IMR-90 (cell line): ENCODE data around the gene NPAS3. TPM values are rescaled to one million over a fixed set of nuclear protein-coding genes. Genes with fewer than 3 reads are reported as not detected.

Source experiments
- ATAC-seq: fragments of 200-7000 bp; cut with Tn5 transposase; 2 replicates; pipeline ENCODE4 v1.9.1; 2020; ENCODE audit warnings: low read depth, mild to moderate bottlenecking, moderate library complexity
- BruUV-seq: library from RNA; stranded (reverse); fragments of 400-500 nt; replicated peaks from 2 replicates; lab custom pipeline; 2021; lab: Mats Ljungman, UMichigan
- CTCF ChIA-PET: fragments of 300-600 bp; formaldehyde crosslinking; extraction: SDS; loops from one replicate; lab custom pipeline; 2021; ENCODE audit warnings: antibody characterized with exemption; lab: Yijun Ruan, JAX
- POLR2A ChIA-PET: fragments of 300-600 bp; sonication (Branson Sonifier 250); formaldehyde crosslinking; loops from one replicate; lab custom pipeline; 2022; ENCODE audit warnings: antibody characterized with exemption; ENCODE audit not compliant: unreplicated experiment; lab: Charles Lee
- DNase-seq: peaks from one replicate; pipeline ENCODE4 v3.0.0; 2013
- H2AFZ ChIP-seq: replicated peaks from 2 replicates; pipeline ENCODE3; 2013; ENCODE audit warnings: low read length, mild to moderate bottlenecking; ENCODE audit not compliant: poor library complexity
- H2AK5ac ChIP-seq: 2 replicates; pipeline ENCODE4 v1.6.1; 2013; ENCODE audit warnings: low read depth, low read length, inconsistent platforms
- H2AK9ac ChIP-seq: replicated peaks from 2 replicates; pipeline ENCODE3; 2013; ENCODE audit warnings: mild to moderate bottlenecking, low read depth, low read length, moderate library complexity; ENCODE audit not compliant: poor library complexity
- H2BK120ac ChIP-seq: 2 replicates; pipeline ENCODE4 v1.6.1; 2013; ENCODE audit warnings: low read depth, low read length, inconsistent platforms
- H2BK15ac ChIP-seq: 3 replicates; pipeline ENCODE4 v1.6.1; 2013; ENCODE audit warnings: low read depth, low read length, inconsistent platforms
- H2BK20ac ChIP-seq: 2 replicates; pipeline ENCODE4 v1.6.1; 2013; ENCODE audit warnings: low read depth, mild to moderate bottlenecking, inconsistent platforms, low read length, moderate library complexity
- H2BK5ac ChIP-seq: 2 replicates; pipeline ENCODE4 v1.6.1; 2013; ENCODE audit warnings: mild to moderate bottlenecking, low read depth, low read length, inconsistent platforms; ENCODE audit not compliant: poor library complexity, severe bottlenecking
- H3K14ac ChIP-seq: replicated peaks from 2 replicates; pipeline ENCODE4 v1.6.1; 2013; ENCODE audit warnings: low read depth, low read length, inconsistent platforms
- H3K18ac ChIP-seq: 2 replicates; pipeline ENCODE4 v1.6.1; 2013; ENCODE audit warnings: low read depth, low read length, control low read depth
- H3K23ac ChIP-seq: 2 replicates; pipeline ENCODE4 v1.6.1; 2013; ENCODE audit warnings: low read depth, low read length, inconsistent platforms
- H3K27ac ChIP-seq: 2 replicates; pipeline ENCODE4 v1.5.1; 2013; ENCODE audit warnings: mild to moderate bottlenecking, control low read depth, low read length; ENCODE audit not compliant: insufficient read depth
- H3K27me3 ChIP-seq: 2 replicates; pipeline ENCODE4 v1.6.1; 2013; ENCODE audit warnings: low read length; ENCODE audit not compliant: control insufficient read depth, insufficient read depth
- H3K36me3 ChIP-seq: 2 replicates; pipeline ENCODE4 v1.6.1; 2013; ENCODE audit warnings: low read length, mixed read lengths; ENCODE audit not compliant: control insufficient read depth, insufficient read depth
- H3K4ac ChIP-seq: 2 replicates; pipeline ENCODE4 v1.6.1; 2013; ENCODE audit warnings: low read depth, low read length, inconsistent platforms
- H3K4me1 ChIP-seq: 2 replicates; pipeline ENCODE4 v1.6.1; 2013; ENCODE audit warnings: low read length, mixed read lengths; ENCODE audit not compliant: control insufficient read depth, insufficient read depth
- H3K4me2 ChIP-seq: 2 replicates; pipeline ENCODE4 v1.6.1; 2013; ENCODE audit warnings: low read depth, mild to moderate bottlenecking, control low read depth, low read length, moderate library complexity
- H3K4me3 ChIP-seq: 2 replicates; pipeline ENCODE4 v1.5.1; 2013; ENCODE audit warnings: low read depth, mild to moderate bottlenecking, control low read depth, low read length, moderate library complexity; ENCODE audit not compliant: insufficient read depth
- H3K56ac ChIP-seq: 2 replicates; pipeline ENCODE4 v1.6.1; 2013; ENCODE audit warnings: low read length, inconsistent platforms; ENCODE audit not compliant: insufficient read depth; ENCODE audit errors: extremely low read depth
- H3K79me1 ChIP-seq, 2 experiments: 2 replicates each; pipeline ENCODE4 v1.6.1; 2013; ENCODE audit warnings: low read length in 2 of 2, inconsistent platforms in 1 of 2, low read depth in 1 of 2
- H3K9ac ChIP-seq: 2 replicates; pipeline ENCODE4 v1.6.1; 2013; ENCODE audit warnings: low read depth, low read length, control low read depth
- H3K9me1 ChIP-seq: 2 replicates; pipeline ENCODE4 v1.6.1; 2013; ENCODE audit warnings: low read length, inconsistent platforms; ENCODE audit not compliant: insufficient read depth
- H3K9me3 ChIP-seq: 2 replicates; pipeline ENCODE4 v1.6.1; 2013; ENCODE audit warnings: low read length; ENCODE audit not compliant: control insufficient read depth, insufficient read depth
- H4K20me1 ChIP-seq: 2 replicates; pipeline ENCODE4 v1.6.1; 2013; ENCODE audit warnings: low read length, inconsistent platforms; ENCODE audit not compliant: insufficient read depth
- H4K5ac ChIP-seq: 2 replicates; pipeline ENCODE4 v1.6.1; 2013; ENCODE audit warnings: mild to moderate bottlenecking, low read depth, low read length, control low read depth
- H4K8ac ChIP-seq, 2 experiments: 2 replicates each; pipeline ENCODE4 v1.6.1; 2013; ENCODE audit warnings: low read depth in 2 of 2, low read length in 2 of 2, control low read depth in 1 of 2, inconsistent platforms in 1 of 2
- H4K91ac ChIP-seq: 2 replicates; pipeline ENCODE4 v1.6.1; 2013; ENCODE audit warnings: low read depth, low read length, inconsistent platforms; ENCODE audit not compliant: insufficient read depth
- ELK1 ChIP-seq: fragments of 150-350 bp; IDR thresholded peaks from 2 replicates; pipeline ENCODE4 v1.6.1; 2016; ENCODE audit warnings: low read depth, mild to moderate bottlenecking, low read length, moderate library complexity, borderline replicate concordance
- MAFK ChIP-seq: IDR thresholded peaks from 2 replicates; pipeline ENCODE4 v1.6.1; 2012; ENCODE audit warnings: low read depth, low read length, improper control_type of control experiment
- MXI1 ChIP-seq: IDR thresholded peaks from 2 replicates; pipeline ENCODE4 v1.6.1; 2012; ENCODE audit warnings: low read depth, mild to moderate bottlenecking, low read length, moderate library complexity, borderline replicate concordance
- POLR2A ChIP-seq: IDR thresholded peaks from 2 replicates; pipeline ENCODE4 v1.6.1; 2012; ENCODE audit warnings: mild to moderate bottlenecking, low read depth, low read length
- RAD21 ChIP-seq: IDR thresholded peaks from 2 replicates; pipeline ENCODE4 v1.6.1; 2012; ENCODE audit warnings: low read length, improper control_type of control experiment
- RFX5 ChIP-seq: IDR thresholded peaks from 2 replicates; pipeline ENCODE4 v1.8.0; 2012; ENCODE audit warnings: low read depth, mild to moderate bottlenecking, low read length, moderate library complexity
- WGBS, 2 experiments: methylation state at CpG; one replicate each; pipeline versions ENCODE4 v1.1.5 to v1.1.7; 2013; ENCODE audit warnings: missing lambda C conversion rate in 2 of 2; ENCODE audit not compliant: insufficient read length in 1 of 2; ENCODE audit errors: extremely low coverage in 2 of 2; 5-methylcytosine and 5-hydroxymethylcytosine counted together
- dilution Hi-C: fragments of 300-500 bp; cut with HindIII; formaldehyde crosslinking; loops from one replicate; pipeline ENCODE4 v1.14.3; 2018; ENCODE audit warnings: low sequenced_read_pairs; ENCODE audit not compliant: unreplicated experiment
- in situ Hi-C: fragments of 300-500 bp; cut with MboI; formaldehyde crosslinking; loops from 3 replicates; pipeline ENCODE4 v1.14.3; 2019; ENCODE audit warnings: low sequenced_read_pairs, inconsistent platforms, mixed read lengths
- intact Hi-C: fragments of 100-400 bp; cut with micrococcal nuclease; formaldehyde crosslinking; loops from 2 replicates; pipeline ENCODE4 v1.10.0; 2022
- polyA plus RNA-seq, 3 experiments: library from polyadenylated mRNA; depleted of rRNA; stranded (reverse); fragments of >200 nt; gene quantifications; 2 replicates each; pipeline ENCODE4 v1.2.3, GENCODE V29; 2012; ENCODE audit warnings: low replicate concordance in 1 of 3
- total RNA-seq: library from RNA; depleted of rRNA; stranded (reverse); fragments of >200 nt; gene quantifications from 2 replicates; pipeline ENCODE4 v1.2.3, GENCODE V29; 2012
- TF ChIP-seq, protein P1 (sequence below): conservative IDR thresholded peaks from 2 replicates; pipeline ENCODE4 v1.5.1; 2012; ENCODE audit warnings: mild to moderate bottlenecking, low read depth, low read length, improper control_type of control experiment

Gene NPAS3
- total and polyA plus RNA-seq, 2 of the 4 experiments (the other 2 are of a cell fraction): not detected

DNA sequence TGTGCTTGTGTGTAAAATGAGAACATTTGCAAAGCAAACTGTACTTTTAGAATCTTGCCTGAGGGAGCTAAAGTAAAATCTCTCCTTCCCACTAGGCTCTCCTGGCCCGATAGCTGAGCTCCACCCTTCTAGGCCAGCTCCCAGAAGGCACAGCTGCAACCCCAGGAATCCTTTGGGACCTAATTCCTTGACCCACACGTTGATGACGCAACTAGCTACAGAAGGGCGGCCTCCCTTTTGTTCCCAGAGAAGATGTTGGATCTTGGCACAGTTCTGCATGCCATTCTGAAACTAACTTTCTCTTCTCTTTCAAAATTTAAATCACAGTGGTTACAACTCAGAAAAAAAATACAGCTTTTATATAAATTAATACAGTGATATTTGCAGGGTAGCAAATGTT, 744.1 kb downstream of the NPAS3 start:
- Histone ChIP-seq H3K4ac (no peak overlapping the region), H3K27ac (no peak overlapping the region), H4K20me1 (no peaks in the 10 kb centered on the region), H3K27me3 (no peaks in the 10 kb centered on the region), H3K4me1 (no peaks in the 10 kb centered on the region), H2AK9ac (no peak overlapping the region), H2BK120ac (no peak overlapping the region), H3K4me3 (no peak overlapping the region), H3K36me3 (no peaks in the 10 kb centered on the region), H4K91ac (no peak overlapping the region), H3K9me3 (no peaks in the 10 kb centered on the region), H3K56ac (no peak overlapping the region), H3K23ac (no peak overlapping the region), H3K9ac (no peak overlapping the region), H2AFZ (no peak overlapping the region), H3K18ac (no peak overlapping the region), H2BK20ac (no peak overlapping the region), H4K8ac (no peak overlapping the region), H3K79me1 (no peaks in the 10 kb centered on the region), H3K9me1 (no peaks in the 10 kb centered on the region), H2AK5ac (no peak overlapping the region), H3K14ac (no peak overlapping the region), H2BK15ac (no peak overlapping the region), H2BK5ac (no peak overlapping the region), H3K4me2 (no peak overlapping the region), H4K5ac (no peak overlapping the region)
- BruUV-seq: no TSS peak
- in situ Hi-C loops (no loop called here), intact Hi-C loops (no loop called here), dilution Hi-C loops (no loop called here)
- CTCF ChIA-PET: no interaction called here
- DNase-seq (peak; percentile 40), ATAC-seq (peak; percentile 29; the same call in 1 of the 2 replicates)
- WGBS, 2 experiments: 70% methylated on average over 2 of the region's 4 CpGs; no CpG with 5 or more reads in 1 of the 2 experiments
- POLR2A ChIA-PET: no interaction called here
- TF ChIP-seq POLR2A: no peak
- TF ChIP-seq RFX5: no peak
- TF ChIP-seq MAFK: no peak
- TF ChIP-seq, protein P1, sequence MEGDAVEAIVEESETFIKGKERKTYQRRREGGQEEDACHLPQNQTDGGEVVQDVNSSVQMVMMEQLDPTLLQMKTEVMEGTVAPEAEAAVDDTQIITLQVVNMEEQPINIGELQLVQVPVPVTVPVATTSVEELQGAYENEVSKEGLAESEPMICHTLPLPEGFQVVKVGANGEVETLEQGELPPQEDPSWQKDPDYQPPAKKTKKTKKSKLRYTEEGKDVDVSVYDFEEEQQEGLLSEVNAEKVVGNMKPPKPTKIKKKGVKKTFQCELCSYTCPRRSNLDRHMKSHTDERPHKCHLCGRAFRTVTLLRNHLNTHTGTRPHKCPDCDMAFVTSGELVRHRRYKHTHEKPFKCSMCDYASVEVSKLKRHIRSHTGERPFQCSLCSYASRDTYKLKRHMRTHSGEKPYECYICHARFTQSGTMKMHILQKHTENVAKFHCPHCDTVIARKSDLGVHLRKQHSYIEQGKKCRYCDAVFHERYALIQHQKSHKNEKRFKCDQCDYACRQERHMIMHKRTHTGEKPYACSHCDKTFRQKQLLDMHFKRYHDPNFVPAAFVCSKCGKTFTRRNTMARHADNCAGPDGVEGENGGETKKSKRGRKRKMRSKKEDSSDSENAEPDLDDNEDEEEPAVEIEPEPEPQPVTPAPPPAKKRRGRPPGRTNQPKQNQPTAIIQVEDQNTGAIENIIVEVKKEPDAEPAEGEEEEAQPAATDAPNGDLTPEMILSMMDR: no peak
- TF ChIP-seq RAD21: no peak
- TF ChIP-seq MXI1: no peak
- no peak for TF ChIP-seq ELK1
